ENCODE results near the gene ERO1A.

DNA sequence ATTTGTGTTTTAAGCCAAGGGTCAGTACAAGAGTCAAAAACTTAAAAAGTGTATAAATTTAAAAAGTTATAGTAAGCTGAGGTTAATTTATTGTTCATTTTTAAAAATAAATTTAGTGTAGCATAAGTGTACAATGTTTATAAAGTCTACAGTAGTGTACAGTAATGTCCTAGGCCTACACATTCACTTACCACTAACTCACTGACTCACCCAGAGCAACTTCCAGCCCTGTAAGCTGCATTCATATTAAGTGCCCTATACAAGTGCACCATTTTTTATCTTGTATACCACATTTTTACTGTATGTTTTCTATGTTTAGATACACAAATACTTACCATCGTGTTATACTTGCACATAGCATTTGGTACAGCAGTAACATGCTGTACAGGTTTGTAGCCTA, 105.0 kb downstream of the ERO1A start:
- no peak for TF ChIP-seq POLR2A (IDR thresholded peaks at IDR 0.05; ENCODE audit: low read depth)
- TF ChIP-seq, protein P1, sequence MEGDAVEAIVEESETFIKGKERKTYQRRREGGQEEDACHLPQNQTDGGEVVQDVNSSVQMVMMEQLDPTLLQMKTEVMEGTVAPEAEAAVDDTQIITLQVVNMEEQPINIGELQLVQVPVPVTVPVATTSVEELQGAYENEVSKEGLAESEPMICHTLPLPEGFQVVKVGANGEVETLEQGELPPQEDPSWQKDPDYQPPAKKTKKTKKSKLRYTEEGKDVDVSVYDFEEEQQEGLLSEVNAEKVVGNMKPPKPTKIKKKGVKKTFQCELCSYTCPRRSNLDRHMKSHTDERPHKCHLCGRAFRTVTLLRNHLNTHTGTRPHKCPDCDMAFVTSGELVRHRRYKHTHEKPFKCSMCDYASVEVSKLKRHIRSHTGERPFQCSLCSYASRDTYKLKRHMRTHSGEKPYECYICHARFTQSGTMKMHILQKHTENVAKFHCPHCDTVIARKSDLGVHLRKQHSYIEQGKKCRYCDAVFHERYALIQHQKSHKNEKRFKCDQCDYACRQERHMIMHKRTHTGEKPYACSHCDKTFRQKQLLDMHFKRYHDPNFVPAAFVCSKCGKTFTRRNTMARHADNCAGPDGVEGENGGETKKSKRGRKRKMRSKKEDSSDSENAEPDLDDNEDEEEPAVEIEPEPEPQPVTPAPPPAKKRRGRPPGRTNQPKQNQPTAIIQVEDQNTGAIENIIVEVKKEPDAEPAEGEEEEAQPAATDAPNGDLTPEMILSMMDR (IDR thresholded peaks at IDR 0.05): no peak
- no peak for TF ChIP-seq EP300 (IDR thresholded peaks at IDR 0.05)

All from esophagus muscularis mucosa (tissue), 4 donors.